Heart left ventricle (tissue), 13 donors: ENCODE data around the gene VEGFB.

Source experiments
- POLR2A ChIP-seq, 2 donors: fragments of 450-650 bp; IDR thresholded peaks; one replicate each; pipeline ENCODE4 v1.6.1; 2017; ENCODE audit warnings: antibody characterized with exemption in 2 of 2, mild to moderate bottlenecking in 2 of 2, moderate library complexity in 2 of 2
- TF ChIP-seq, protein P1 (sequence below), 12 donors: fragments of 200-600 bp; sonication (generic) in 4 of 12; IDR thresholded peaks; one replicate each; pipeline versions ENCODE4 v1.5.0 to v1.8.0; 2018 to 2022; ENCODE audit warnings: antibody characterized with exemption in 12 of 12, mild to moderate bottlenecking in 5 of 12
- donor health status: ischemic (EF 13 %, LVEDD 7.1; RV severe dilation, severe dysfunction).
- donor health status: DM: no; HTN: yes; CAD: no.
- donor health status: DM: no; HTN: no; CAD: no.
- donor health status: ischemic (EF 25% LVEDD 6.9; RV normal size, moderate dysfunction).
- donor health status: ischemic (EF 25% LVEDD 5.7; RV mildly dilated, moderate dysfunction).
- donor health status: ischemic (EF 35%, LVEDD 5.7; RV mildly dilated, moderate dysfunction).
- donor health status: nonischemic (EF 11% LVEDD 7.7; RV severe dilation, severe dysfunction).
- donor health status: DM: yes; HTN: yes; CAD: no.
- donor health status: PGD.
- donor health status: ischemic (EF 29% LVEDD 5.4; RV normal size, mild dysfunction).
- donor health status: nonischemic (EF 23%, LVEDD 6.1; RV moderate dilation, normal function).

DNA sequence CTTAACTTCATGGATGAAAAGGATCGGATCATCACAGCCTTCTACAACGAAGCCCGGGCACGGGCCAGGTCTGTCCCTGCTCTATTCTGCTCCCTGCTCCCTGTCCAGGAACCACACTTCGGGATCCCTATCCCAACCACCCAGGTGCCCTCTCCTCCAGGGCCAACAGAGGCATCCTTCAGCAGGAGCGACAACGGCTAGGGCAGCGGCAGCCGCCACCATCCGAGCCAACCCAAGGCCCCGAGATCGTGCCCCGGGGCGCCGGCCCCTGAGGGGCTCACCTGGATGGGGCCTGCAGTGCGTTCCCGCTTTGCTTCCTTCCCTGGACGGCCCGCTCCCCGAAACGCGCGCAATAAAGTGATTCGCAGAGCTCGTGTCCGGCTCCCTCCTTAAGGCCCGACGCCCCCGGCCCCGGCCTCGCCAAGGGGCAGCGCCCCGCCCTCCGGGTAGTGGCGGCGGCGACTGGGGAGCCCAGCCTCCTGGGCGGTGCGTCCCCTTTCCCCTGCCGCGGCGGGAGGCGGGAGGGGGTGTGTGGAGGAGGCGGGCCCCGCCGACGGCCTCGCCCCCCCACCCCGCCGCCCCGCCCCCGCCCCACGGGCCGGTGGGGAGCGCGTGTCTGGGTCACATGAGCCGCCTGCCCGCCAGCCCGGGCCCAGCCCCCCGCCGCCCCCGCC, at the start of gene VEGFB:
- TF ChIP-seq, protein P1, sequence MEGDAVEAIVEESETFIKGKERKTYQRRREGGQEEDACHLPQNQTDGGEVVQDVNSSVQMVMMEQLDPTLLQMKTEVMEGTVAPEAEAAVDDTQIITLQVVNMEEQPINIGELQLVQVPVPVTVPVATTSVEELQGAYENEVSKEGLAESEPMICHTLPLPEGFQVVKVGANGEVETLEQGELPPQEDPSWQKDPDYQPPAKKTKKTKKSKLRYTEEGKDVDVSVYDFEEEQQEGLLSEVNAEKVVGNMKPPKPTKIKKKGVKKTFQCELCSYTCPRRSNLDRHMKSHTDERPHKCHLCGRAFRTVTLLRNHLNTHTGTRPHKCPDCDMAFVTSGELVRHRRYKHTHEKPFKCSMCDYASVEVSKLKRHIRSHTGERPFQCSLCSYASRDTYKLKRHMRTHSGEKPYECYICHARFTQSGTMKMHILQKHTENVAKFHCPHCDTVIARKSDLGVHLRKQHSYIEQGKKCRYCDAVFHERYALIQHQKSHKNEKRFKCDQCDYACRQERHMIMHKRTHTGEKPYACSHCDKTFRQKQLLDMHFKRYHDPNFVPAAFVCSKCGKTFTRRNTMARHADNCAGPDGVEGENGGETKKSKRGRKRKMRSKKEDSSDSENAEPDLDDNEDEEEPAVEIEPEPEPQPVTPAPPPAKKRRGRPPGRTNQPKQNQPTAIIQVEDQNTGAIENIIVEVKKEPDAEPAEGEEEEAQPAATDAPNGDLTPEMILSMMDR (IDR thresholded peaks at IDR 0.05): peak in 1 of 12 donors; percentile 5
- TF ChIP-seq POLR2A (IDR thresholded peaks at IDR 0.05): peak in 1 of 2 donors; percentile 51
